ENCODE data around the gene LTBP3.
A peak's percentile ranks its signal among the peaks of the same experiment; 100 is the strongest.

The LTBP3 gene

DNA sequence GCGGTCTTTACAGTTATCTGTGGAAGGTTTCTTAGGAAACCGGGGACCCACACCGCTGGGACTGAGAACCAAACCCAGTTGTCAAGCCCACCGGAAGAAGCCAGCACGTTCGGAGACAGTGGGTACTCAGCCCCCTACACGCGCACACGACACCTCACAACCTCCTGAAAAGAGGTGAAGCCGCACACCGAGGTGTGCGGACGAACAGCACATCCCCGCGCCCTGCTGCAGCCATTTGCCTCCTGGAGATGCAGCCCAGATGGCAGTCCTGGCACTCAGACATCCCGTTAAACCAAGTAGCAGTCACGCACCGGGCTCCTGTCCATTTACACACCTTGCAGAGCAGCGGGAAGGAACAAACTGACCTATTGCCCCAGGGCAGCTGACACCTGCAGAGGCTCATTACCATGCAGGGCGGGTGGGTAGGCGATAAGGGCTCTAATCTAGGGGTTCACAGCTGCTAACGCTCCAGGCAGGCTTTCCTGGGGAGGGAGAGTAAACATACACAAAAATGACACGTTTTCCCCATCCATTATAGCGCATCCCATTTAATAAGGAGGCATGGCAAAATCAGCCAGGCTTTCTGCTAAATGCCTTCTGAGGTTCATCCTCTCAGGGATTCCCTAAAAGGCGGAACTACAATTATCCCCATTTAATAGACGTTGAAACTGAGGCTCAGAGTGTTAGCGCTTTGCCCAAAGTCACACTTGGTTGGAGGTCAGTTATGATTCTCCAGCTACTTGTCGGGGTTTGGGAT lies 16.8 kb upstream of the LTBP3 start:
- DNase-seq (ENCODE audit: low read depth) = no peak
- TF ChIP-seq, protein P1, sequence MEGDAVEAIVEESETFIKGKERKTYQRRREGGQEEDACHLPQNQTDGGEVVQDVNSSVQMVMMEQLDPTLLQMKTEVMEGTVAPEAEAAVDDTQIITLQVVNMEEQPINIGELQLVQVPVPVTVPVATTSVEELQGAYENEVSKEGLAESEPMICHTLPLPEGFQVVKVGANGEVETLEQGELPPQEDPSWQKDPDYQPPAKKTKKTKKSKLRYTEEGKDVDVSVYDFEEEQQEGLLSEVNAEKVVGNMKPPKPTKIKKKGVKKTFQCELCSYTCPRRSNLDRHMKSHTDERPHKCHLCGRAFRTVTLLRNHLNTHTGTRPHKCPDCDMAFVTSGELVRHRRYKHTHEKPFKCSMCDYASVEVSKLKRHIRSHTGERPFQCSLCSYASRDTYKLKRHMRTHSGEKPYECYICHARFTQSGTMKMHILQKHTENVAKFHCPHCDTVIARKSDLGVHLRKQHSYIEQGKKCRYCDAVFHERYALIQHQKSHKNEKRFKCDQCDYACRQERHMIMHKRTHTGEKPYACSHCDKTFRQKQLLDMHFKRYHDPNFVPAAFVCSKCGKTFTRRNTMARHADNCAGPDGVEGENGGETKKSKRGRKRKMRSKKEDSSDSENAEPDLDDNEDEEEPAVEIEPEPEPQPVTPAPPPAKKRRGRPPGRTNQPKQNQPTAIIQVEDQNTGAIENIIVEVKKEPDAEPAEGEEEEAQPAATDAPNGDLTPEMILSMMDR (conservative IDR thresholded peaks at IDR 0.05; ENCODE audit: low read depth, low read length) = no peak
- peak overlapping the region; percentile 60 for H3K4me3 ChIP-seq (ENCODE audit: low read depth, low read length)

DNA sequence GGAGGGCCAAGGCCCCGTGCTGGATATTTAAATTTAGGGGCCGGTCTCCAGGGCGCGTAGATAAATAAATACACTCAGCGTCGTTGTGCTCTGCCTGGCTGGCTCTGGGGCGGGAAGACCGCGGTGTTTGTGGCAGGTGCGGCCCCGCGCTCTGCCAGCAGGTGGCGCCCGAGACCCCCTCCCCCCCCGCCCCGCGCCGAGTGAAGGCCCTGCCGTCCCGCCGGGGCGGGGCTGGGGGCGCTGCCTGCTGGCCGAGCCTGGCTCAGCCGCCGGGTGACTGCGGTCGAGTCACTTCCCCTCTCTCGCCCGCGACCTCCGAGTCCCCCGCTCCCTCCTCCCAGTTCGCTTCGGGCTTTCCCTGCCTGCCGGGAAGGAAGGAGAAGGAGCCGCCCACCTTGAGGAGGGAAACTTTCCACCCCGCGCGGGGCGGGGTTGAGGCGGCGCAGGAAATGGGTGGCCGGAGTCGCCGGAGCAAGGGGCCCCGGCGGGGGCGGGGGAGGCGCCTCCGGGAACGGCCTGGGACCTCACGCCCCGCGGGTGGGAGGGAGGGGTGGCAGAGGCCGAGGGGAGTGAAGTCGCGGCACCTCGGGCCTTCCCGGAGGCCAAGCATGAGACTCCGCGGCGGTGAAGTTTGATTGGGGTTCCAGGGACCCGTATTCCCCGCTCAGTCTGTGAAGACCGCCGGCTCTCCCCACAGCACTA lies 16.1 kb upstream of the LTBP3 start:
- peak overlapping the region; percentile 93 for H3K4me3 ChIP-seq (ENCODE audit: low read depth, low read length)
- TF ChIP-seq, protein P1 (conservative IDR thresholded peaks at IDR 0.05; ENCODE audit: low read depth, low read length) = peak; percentile 59
- peak; percentile 95 for DNase-seq (ENCODE audit: low read depth)

DNA sequence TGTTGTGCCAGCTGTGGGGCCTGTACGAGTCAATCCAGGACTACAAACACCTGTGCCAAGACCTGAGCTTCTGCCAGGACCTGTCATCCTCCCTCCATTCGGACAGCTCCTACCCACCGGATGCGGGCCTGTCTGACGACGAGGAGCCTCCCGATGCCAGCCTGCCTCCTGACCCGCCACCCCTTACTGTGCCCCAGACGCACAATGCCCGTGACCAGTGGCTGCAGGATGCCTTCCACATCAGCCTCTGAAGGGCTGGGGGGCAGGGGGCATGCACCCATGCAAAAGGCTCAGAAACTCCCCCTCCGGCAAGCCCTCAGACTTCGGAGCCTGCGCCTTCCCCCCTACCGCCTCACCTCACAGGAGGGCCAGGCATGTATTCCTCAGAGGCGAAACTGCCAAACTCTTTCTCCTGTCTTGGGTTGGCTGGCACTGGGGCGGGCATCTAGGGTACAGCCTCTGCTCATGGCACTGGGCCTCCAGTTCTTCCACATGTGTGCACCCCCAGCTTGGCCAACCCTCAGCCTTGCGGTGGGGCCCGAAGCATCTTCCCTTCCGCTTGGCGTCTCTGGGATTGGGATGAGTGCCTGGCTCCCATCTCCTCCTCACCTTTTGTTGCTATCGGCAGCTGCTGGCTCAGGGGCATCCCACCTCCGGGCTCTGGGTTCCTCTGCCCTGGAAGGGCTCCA lies 15.4 kb upstream of the LTBP3 start:
- peak overlapping the region; percentile 93 for H3K4me3 ChIP-seq (ENCODE audit: low read depth, low read length)
- DNase-seq (ENCODE audit: low read depth) = no peak
- TF ChIP-seq, protein P1 (conservative IDR thresholded peaks at IDR 0.05; ENCODE audit: low read depth, low read length) = no peak

DNA sequence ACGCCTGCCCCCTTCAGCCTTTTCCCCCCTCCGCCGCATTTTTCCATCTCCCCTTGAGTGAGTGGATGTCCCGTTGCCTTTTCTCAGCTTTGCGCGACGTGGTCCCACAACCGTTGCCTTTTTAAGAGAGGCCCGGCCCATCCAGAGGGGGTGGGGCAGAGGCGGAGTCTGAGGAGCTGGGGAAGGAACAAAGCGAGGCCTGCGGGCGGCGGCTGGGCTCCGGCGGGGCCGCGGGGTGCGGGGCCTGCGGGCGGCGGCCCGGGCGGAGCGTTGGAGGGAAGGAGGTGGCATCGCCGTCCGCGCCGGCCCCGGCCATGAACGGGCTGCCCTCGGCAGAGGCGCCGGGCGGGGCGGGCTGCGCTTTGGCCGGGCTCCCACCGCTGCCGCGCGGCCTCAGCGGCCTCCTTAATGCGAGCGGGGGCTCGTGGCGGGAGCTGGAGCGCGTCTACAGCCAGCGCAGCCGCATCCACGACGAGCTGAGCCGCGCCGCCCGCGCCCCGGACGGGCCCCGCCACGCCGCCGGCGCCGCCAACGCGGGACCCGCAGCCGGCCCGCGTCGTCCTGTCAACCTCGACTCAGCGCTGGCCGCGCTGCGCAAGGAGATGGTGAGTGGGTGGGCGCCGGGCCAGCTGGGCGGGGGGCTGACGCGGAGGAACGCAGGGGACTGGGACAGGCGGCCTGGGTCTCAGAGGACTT lies 14.3 kb upstream of the LTBP3 start, which contains the start of gene FAM89B:
Gene FAM89B, plus strand, starts transcription at position 183 of the 696 bp plus-strand sequence. Its CDS starts 132 bp downstream, at position 315.
- DNase-seq (ENCODE audit: low read depth) = peak; percentile 86
- H3K4me3 ChIP-seq (ENCODE audit: low read depth, low read length) = peak within 1 kb of the TSS; percentile 93
- TF ChIP-seq, protein P1 (conservative IDR thresholded peaks at IDR 0.05; ENCODE audit: low read depth, low read length) = no peak

DNA sequence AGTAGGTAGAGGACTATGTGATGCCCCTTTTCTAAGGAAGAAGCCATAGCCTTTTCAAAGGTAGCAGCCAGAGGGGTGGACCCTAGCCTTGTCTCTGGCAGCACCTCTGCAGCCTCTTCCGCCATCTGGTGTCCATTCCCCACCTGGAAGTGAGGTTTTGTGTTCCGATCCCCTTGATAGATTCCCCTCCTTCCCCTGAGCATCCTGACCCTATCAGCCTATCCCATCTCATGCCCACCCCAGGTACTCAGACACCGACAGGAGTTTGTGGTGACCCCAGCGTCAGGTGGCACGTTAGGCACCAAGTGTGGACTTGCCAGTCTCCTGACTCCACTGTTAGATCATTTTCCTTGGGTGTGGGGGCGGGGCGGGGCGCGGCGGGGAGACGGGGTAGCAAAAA lies 13.8 kb upstream of the LTBP3 start:
- peak; percentile 70 for DNase-seq (ENCODE audit: low read depth)
- peak overlapping the region; percentile 93 for H3K4me3 ChIP-seq (ENCODE audit: low read depth, low read length)
- TF ChIP-seq, protein P1 (conservative IDR thresholded peaks at IDR 0.05; ENCODE audit: low read depth, low read length) = peak; percentile 71

DNA sequence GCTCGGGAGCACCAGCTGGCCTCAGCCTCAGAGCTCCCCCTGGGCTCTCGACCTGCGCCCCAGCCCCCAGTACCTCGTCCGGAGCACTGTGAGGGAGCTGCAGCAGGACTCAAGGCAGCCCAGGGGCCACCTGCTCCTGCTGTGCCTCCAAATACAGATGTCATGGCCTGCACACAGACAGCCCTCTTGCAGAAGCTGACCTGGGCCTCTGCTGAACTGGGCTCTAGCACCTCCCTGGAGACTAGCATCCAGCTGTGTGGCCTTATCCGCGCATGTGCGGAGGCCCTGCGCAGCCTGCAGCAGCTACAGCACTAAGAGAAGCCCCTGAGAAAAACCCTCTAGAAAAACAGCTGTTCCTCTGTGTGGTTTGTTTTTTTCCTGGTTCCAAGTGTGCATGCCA lies 13.3 kb upstream of the LTBP3 start:
- TF ChIP-seq, protein P1 (conservative IDR thresholded peaks at IDR 0.05; ENCODE audit: low read depth, low read length) = no peak

More for the DNA sequence above, 13.3 kb upstream of the LTBP3 start:
- peak overlapping the region; percentile 93 for H3K4me3 ChIP-seq (ENCODE audit: low read depth, low read length)
- DNase-seq (ENCODE audit: low read depth) = no peak

All from choroid plexus epithelial cell (primary cell).